Measurements from ENCODE around the gene USP12.

USP12 gene

GRCh38 chr13:27027086-27027667 lies 144.4 kb downstream of the USP12 start:
- no peak for TF ChIP-seq CTCF (IDR thresholded peaks at IDR 0.05; ENCODE audit: low read depth, low read length)
- no peak for DNase-seq (ENCODE audit: extremely low read depth, low read depth)

- no peak for DNase-seq (ENCODE audit: extremely low read depth, low read depth)
- TF ChIP-seq CTCF (IDR thresholded peaks at IDR 0.05; ENCODE audit: low read depth, low read length): no peak
Measured at GRCh38 chr13:27026396-27026795, 145.2 kb downstream of the USP12 start.

GRCh38 chr13:27024776-27025492 lies 146.7 kb downstream of the USP12 start:
- TF ChIP-seq CTCF (IDR thresholded peaks at IDR 0.05; ENCODE audit: low read depth, low read length): no peak
- no peak for DNase-seq (ENCODE audit: extremely low read depth, low read depth)

- no peak for TF ChIP-seq CTCF (IDR thresholded peaks at IDR 0.05; ENCODE audit: low read depth, low read length)
- DNase-seq (ENCODE audit: extremely low read depth, low read depth): no peak
Measured at GRCh38 chr13:27024074-27024461, 147.5 kb downstream of the USP12 start.

- DNase-seq (ENCODE audit: extremely low read depth, low read depth): no peak
- TF ChIP-seq CTCF (IDR thresholded peaks at IDR 0.05; ENCODE audit: low read depth, low read length): no peak
Measured at GRCh38 chr13:27023385-27024073, 148.1 kb downstream of the USP12 start.

GRCh38 chr13:27022571-27023311 lies 148.9 kb downstream of the USP12 start:
- TF ChIP-seq CTCF (IDR thresholded peaks at IDR 0.05; ENCODE audit: low read depth, low read length): no peak
- peak; percentile 66 for DNase-seq (ENCODE audit: extremely low read depth, low read depth)

Measured in AG09319 (cell line).